Esophagus squamous epithelium (tissue), 4 donors: Measurements from ENCODE around the gene PABPC1L2A.

Source experiments
- CTCF ChIP-seq, 6 experiments: fragments of 450-650 bp in 4 of 6; fragments of 200-600 bp in 2 of 6; sonication (generic) in 2 of 6; IDR thresholded peaks; one replicate each; pipeline ENCODE4 v1.5.1; 2016 to 2019; ENCODE audit warnings: antibody characterized with exemption in 6 of 6, mild to moderate bottlenecking in 4 of 6, moderate library complexity in 4 of 6
- POLR2A ChIP-seq, 4 donors: fragments of 450-650 bp; IDR thresholded peaks; one replicate each; pipeline ENCODE4 v1.6.1; 2017; ENCODE audit warnings: antibody characterized with exemption in 4 of 4, mild to moderate bottlenecking in 4 of 4, moderate library complexity in 3 of 4

- TF ChIP-seq POLR2A (IDR thresholded peaks at IDR 0.05) (no peak), CTCF (IDR thresholded peaks at IDR 0.05) (no peak)
Observed at GRCh38 chrX:73068467-73069364, 10.6 kb downstream of the PABPC1L2A start.
